Measurements from ENCODE around the gene EEF2K.
A peak's percentile ranks its signal among the peaks of the same experiment; 100 is the strongest.

The EEF2K gene

DNA sequence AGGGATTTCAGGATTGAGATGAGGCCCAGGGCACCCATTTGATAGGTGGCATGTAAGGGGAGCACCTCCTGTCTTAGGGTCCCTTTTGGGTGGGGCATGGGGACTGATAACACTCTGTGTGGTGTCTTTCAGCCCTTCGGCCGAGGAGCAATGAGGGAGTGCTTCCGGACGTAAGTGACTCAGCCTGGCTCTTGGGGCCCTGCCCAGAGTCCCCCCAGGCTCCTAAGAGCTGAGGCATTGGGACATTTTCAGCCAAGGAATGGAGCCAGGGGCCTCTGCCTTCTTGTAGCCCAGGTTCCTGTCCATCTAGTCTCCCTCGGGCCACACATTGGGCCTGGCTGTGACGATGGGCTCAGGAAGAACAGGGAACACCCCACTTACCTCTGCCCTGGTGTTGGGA, 44.4 kb downstream of the EEF2K start:
- no peak for DNase-seq

- DNase-seq: no peak
Measured at GRCh38 chr16:22252317-22252716, 46.2 kb downstream of the EEF2K start.

- no peak for DNase-seq
Measured at GRCh38 chr16:22253272-22253671, 47.2 kb downstream of the EEF2K start.

DNA sequence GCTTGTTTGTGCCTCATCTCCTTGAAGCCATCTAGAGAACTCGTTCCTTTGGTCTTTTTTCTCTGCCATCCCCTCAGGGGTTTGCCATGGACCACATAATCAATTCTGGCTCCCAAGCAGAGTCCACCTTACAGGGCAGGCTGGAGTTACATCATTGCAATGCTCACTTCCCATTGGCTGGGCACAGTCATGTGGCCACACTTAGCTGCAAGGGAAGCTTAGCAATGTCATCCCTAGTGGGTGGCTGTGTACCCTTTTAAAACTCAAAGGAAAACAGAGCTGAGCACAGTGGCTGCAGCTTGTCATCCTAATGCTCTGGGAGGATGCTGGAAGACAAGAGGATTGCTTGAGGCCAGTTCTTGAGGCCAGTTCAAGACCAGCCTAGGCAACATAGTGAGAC, 49.3 kb downstream of the EEF2K start:
- no peak for DNase-seq

GRCh38 chr16:22257440-22257839, 51.4 kb downstream of the EEF2K start:
- DNase-seq: no peak

DNA sequence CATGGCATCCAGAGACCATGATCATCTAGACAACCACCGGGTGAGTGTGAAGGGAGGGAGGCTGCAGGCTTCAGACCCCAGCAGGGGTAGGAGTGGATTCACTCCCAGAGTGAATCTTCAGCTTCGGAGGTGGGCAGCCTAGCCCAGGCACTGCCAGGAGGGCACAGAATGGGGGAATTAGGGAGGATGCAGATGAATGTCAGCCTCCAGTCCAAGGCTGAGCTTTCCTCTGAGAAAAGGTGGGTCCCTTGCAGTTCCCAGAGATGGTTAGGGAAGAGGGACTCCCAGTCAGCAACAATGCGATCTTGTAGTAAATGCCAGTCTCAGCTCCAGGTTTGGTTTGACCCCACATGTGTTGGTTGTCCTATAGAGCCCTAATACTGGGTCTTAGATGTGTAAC, 54.4 kb downstream of the EEF2K start:
- DNase-seq: no peak

GRCh38 chr16:22262460-22262859, 56.4 kb downstream of the EEF2K start:
- no peak for DNase-seq

- DNase-seq: no peak
Measured at GRCh38 chr16:22264786-22265185, 58.7 kb downstream of the EEF2K start.

DNA sequence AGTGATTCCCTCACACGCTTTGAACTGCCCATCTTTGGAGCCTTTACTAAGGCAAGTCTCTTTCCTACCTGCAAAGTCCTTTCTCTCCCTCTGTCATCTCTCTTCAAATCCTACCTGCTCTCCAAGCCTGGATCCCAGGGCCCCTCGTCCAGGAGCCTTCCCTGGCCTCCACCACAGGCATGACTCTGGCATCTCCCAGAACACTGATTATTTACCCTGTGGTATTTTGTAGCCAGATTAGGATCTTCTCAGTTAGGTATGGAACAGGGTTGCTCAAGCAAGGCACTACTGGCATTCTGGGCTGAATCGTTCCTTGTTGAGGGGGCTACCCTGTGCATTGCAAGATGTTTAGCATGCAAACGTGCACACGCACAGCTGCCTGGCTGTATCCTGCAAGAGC, 59.3 kb downstream of the EEF2K start:
- DNase-seq: no peak

DNA sequence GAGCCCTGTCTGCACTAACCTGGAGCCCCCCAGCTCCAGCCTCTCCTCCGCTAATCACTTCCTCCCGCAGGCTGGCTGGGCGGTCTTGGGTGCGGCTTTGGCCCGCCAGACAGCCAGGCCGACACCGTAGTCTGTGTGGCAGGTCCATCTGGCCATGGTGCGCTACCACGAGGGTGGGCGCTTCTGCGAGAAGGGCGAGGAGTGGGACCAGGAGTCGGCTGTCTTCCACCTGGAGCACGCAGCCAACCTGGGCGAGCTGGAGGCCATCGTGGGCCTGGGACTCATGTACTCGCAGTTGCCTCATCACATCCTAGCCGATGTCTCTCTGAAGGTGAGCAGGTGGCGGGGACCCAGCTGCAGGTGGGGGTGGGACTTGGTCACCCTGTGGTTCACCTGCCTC, 60.5 kb downstream of the EEF2K start:
- DNase-seq: no peak

GRCh38 chr16:22267764-22268163, 61.7 kb downstream of the EEF2K start:
- no peak for DNase-seq

GRCh38 chr16:22270525-22270924, 64.4 kb downstream of the EEF2K start:
- no peak for DNase-seq

GRCh38 chr16:22272870-22273650, 67.0 kb downstream of the EEF2K start:
- DNase-seq: no peak

GRCh38 chr16:22274916-22275315, 68.8 kb downstream of the EEF2K start:
- no peak for DNase-seq

DNA sequence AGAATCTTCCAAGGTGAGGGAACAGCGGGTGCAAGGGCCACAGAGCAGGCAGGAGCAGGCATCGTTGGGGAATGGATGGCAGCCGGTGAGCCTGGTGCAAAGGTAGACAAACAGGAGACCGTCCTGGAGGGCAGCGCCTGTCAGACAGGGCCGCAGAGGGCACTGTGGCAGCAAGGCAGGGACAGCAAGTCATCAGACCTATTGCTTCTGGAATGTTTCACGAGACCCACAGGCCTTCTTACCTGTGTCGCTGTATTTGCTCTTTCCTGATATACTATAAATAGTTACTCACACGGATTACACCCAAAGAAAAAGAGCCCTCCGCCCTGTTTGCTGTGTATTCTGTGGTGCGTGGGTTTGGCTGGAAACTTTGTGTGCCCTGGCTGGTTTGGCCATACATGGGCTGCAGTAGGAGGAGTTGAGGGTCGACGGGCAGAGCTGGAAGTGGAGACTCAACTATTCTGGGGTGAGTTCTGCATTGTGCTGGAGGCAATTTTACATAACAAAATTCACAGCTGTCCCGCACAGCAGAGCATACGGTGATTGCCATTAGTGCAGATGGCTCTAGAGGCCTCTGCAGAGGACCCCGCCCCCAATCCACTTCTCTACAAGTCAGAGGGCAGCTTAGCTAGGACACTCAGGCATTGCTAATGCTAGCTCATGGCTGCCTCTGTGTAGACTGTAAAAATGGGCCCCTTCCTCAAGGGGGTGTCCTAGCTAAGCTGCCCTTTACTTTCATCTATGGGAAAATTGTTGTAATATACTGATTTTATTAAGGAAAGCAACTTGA, 72.6 kb downstream of the EEF2K start:
- DNase-seq: no peak

DNA sequence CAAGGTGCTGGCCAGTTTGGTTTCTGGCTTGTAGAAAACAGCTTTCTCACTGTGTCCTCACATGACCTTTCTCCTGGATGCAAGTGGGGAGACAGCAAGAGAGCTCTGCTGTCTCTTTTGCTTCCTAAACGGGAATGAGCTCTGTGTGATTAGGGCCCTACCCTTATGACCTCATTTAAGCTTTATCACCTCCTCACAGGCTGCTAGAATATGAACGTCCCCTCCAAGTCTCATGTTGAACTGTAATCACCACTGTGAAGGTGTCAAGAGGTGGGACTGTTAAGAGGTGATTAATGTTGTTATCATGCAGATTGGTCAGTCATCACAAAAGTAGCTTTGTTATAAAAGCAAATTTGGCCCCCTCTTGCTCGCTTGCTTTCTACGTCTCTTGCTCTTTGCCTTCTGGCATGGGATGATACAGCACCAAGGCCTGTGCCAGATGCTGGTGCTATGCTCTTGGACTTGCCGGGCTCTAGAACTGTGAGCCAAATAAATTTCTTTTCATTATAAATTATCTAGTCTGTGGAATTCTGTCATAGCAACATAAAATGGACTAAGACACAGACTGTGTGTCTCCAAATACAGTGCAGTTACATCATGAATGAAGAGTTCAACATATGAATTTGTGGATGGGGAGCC, 76.3 kb downstream of the EEF2K start:
- no peak for DNase-seq

DNA sequence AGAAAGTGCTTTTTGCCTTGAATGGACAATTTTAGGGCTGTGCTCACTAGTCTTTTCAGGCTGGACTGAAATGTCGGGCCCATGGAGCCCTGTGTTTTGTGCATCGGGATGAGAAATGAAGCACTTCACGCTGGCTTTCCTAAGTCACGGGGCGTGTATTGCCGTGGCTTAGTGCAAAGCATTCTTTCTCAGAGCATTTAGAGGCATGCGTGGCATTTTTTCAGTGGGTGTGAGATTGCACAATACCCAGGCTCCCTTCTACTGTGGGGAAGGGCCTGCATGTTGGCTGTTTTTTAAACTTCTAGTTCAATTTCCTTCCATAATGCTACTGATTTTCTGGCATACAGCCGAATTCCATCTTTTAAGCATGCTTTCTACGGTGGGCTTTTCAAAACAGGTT, 78.6 kb downstream of the EEF2K start:
- DNase-seq: no peak

DNA sequence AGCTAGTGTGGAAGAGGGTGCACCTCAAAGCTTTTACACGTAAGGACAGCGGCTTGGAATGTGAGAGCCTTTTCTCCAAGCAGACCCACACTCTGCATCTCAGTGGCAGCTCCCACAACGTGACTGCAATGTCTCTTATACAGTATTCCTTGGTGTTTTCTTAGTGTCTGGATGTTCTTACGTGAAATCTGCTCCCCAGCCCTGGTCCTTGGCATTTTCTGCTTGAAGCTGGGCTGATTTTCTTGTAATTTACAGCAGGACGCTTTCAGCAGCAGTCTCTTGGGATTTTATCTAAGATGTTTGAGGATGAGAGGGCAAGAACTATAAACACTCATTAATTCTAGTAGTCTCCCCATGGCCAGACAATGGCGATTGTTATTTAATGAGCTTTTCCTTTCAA, 79.0 kb downstream of the EEF2K start:
- peak; percentile 12 for DNase-seq

DNA sequence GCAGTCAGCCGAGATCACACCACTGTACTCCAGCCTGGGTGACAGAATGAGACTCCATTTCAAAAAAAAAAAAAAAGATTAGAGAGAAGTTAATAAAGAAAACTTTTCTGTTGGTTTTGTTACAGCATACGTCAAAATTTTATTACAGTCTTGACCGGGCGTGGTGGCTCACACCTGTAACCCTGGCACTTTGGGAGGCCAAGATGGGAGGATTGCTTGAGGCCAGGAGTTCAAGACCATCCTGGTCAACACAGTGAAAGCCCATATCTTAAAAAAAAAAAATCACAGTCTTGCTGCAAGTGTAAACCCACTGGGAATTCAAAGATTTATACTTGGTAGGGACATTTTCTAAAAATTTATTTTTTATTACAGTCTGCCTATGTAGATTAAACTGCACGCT, 84.9 kb downstream of the EEF2K start:
- no peak for DNase-seq

- DNase-seq: no peak
Measured at GRCh38 chr16:22291860-22292318, 85.8 kb downstream of the EEF2K start.

DNA sequence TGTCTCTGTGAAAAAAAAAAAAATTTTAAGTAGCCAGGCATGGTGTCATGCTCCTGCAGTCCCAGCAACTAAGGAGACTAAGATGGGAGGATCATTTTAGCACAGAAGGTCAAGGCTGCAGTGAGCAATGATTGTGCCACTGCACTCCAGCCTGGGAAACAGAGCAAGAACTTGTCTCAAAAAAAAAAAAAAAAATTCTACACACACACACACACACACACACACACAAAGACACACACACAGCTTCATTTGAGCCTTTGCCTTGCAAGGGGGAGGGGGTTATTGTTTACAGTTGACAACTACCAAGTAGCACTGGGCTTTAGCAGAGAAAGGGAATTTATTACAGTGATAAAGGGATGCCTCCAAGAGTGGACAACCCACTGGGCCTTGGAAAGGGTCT, 86.2 kb downstream of the EEF2K start:
- no peak for DNase-seq

GRCh38 chr16:22293137-22294106, 87.3 kb downstream of the EEF2K start:
- DNase-seq: no peak

All from right kidney (tissue), 1 donor.